A673 (cell line): ENCODE results near the gene TXLNG.

ENCODE experiments used
- CTCF ChIP-seq: fragments of 300-800, 200-600 bp; sonication (generic); conservative IDR thresholded peaks from 2 replicates; pipeline ENCODE4 v1.5.1; 2017; ENCODE audit warnings: low read depth, mild to moderate bottlenecking, antibody characterized with exemption, low read length, moderate library complexity, mixed read lengths
- EZH2 ChIP-seq: fragments of 200-600 bp; sonication (generic); IDR thresholded peaks from 2 replicates; pipeline ENCODE4 v1.6.1; 2017; ENCODE audit warnings: borderline replicate concordance, low read depth, mild to moderate bottlenecking, mixed read lengths, antibody characterized with exemption, low read length; ENCODE audit not compliant: poor library complexity, severe bottlenecking

GRCh38 chrX:16892504-16893362 lies 106.5 kb downstream of the TXLNG start:
- TF ChIP-seq CTCF (peak; percentile 97), EZH2 (no peak)
